Immature natural killer cell (primary cell): Measurements from ENCODE around the gene NPAT. TPM values are rescaled to one million over a fixed set of nuclear protein-coding genes. Genes with fewer than 3 reads are reported as not detected.
"Not testable (repeated sequence)": the region's sequence is repeated elsewhere in the genome, so short reads cannot be mapped to it uniquely, and the experiment has no call there.

Source experiments
- DNase-seq, 3 donors: peaks; one replicate each; pipeline ENCODE4 v3.0.0; 2022; ENCODE audit warnings: mixed read lengths in 1 of 3
- H3K27ac Mint-ChIP-seq, 6 donors: one replicate each; pipeline ENCODE4 v1.8.0; 2020; ENCODE audit warnings: mixed read lengths in 6 of 6, mild to moderate bottlenecking in 5 of 6, inconsistent platforms in 4 of 6, moderate library complexity in 3 of 6
- H3K27me3 Mint-ChIP-seq, 3 donors: one replicate each; pipeline ENCODE4 v1.8.0; 2020 to 2021; ENCODE audit warnings: low read depth in 3 of 3, mild to moderate bottlenecking in 3 of 3, mixed read lengths in 3 of 3, moderate library complexity in 3 of 3, inconsistent platforms in 1 of 3
- H3K36me3 Mint-ChIP-seq, 3 donors: one replicate each; pipeline ENCODE4 v1.8.0; 2020; ENCODE audit warnings: mixed read lengths in 3 of 3, inconsistent platforms in 2 of 3, mild to moderate bottlenecking in 2 of 3
- H3K4me1 Mint-ChIP-seq, 2 donors: one replicate each; pipeline ENCODE4 v1.8.0; 2020; ENCODE audit warnings: inconsistent platforms in 2 of 2, mild to moderate bottlenecking in 2 of 2, mixed read lengths in 2 of 2, moderate library complexity in 1 of 2
- H3K4me3 Mint-ChIP-seq, 5 donors: one replicate each; pipeline ENCODE4 v1.8.0; 2020; ENCODE audit warnings: mild to moderate bottlenecking in 5 of 5, mixed read lengths in 5 of 5, inconsistent platforms in 3 of 5, moderate library complexity in 3 of 5
- H3K9me3 Mint-ChIP-seq, 6 donors: one replicate each; pipeline ENCODE4 v1.8.0; 2020; ENCODE audit warnings: mild to moderate bottlenecking in 6 of 6, mixed read lengths in 6 of 6, inconsistent platforms in 4 of 6, moderate library complexity in 3 of 6
- polyA plus RNA-seq, 3 donors: library from polyadenylated mRNA; unstranded; fragments of 300-500 nt; fragmentation: Illumina TruSeq; gene quantifications; one replicate each; pipeline ENCODE4 v1.2.3, GENCODE V29; 2021

The NPAT gene
- polyA plus RNA-seq, 3 donors from 2014 or later = 15.6 to 30.5 (median 24.1) TPM

GRCh38 chr11:108122166-108122628, 100.2 kb downstream of the NPAT start:
- Mint-ChIP-seq H3K27ac (peak overlapping the region in 4 of 6 donors; percentile 5 to 84 (median 48)), H3K27me3 (peaks cover 2 to 4% (median 4%) of the 10 kb centered on the region in 3 donors), H3K9me3 (no peaks in the 10 kb centered on the region), H3K36me3 (peaks cover 0 to 6% (median 0%) of the 10 kb centered on the region in 3 donors), H3K4me3 (peak overlapping the region; percentile 87 to 97 (median 92)), H3K4me1 (peaks cover 28 to 34% of the 10 kb centered on the region in 2 donors)
- DNase-seq = no peak

- peaks cover 28 to 34% of the 10 kb centered on the region in 2 donors for H3K4me1 Mint-ChIP-seq
- peaks cover 0 to 5% (median 0%) of the 10 kb centered on the region in 3 donors for H3K36me3 Mint-ChIP-seq
- H3K9me3 Mint-ChIP-seq = no peaks in the 10 kb centered on the region
- peaks cover 2 to 4% (median 3%) of the 10 kb centered on the region in 3 donors for H3K27me3 Mint-ChIP-seq
- DNase-seq = peak; percentile 93 to 94 (median 93)
- peak within 1 kb of the TSS; percentile 87 to 97 (median 92) for H3K4me3 Mint-ChIP-seq
- peak within 1 kb of the TSS; percentile 5 to 89 (median 82) for H3K27ac Mint-ChIP-seq
Observed at GRCh38 chr11:108121274-108122155, 100.9 kb downstream of the NPAT start, which contains the start of gene ACAT1. Gene ACAT1 (plus strand): TSS chr11:108121567. CDS start chr11:108121607, 40 bp downstream.

GRCh38 chr11:108120936-108121273, 101.5 kb downstream of the NPAT start:
- peaks cover 25 to 34% of the 10 kb centered on the region in 2 donors for H3K4me1 Mint-ChIP-seq
- H3K36me3 Mint-ChIP-seq, H3K9me3 Mint-ChIP-seq, H3K27me3 Mint-ChIP-seq: not testable (repeated sequence)
- H3K27ac Mint-ChIP-seq = peak overlapping the region in 4 of 6 donors; percentile 5 to 88 (median 41)
- H3K4me3 Mint-ChIP-seq = peak overlapping the region; percentile 87 to 97 (median 92)
- DNase-seq = peak in 1 of 3 donors; percentile 3

- Mint-ChIP-seq H3K36me3 (no peaks in the 10 kb centered on the region), H3K9me3 (no peaks in the 10 kb centered on the region), H3K4me1 (peaks cover 13% of the 10 kb centered on the region in 2 donors), H3K27ac (no peak overlapping the region), H3K4me3 (no peak overlapping the region), H3K27me3 (peaks cover 0 to 3% (median 2%) of the 10 kb centered on the region in 3 donors)
- peak; percentile 6 to 13 (median 8) for DNase-seq
Observed at GRCh38 chr11:108117746-108118371, 104.6 kb downstream of the NPAT start.

- H3K27me3 Mint-ChIP-seq = peaks cover 0 to 3% (median 0%) of the 10 kb centered on the region in 3 donors
- H3K27ac Mint-ChIP-seq = no peak overlapping the region
- H3K9me3 Mint-ChIP-seq = no peaks in the 10 kb centered on the region
- peaks cover 0 to 5% (median 3%) of the 10 kb centered on the region in 3 donors for H3K36me3 Mint-ChIP-seq
- peaks cover under 1 to 4% of the 10 kb centered on the region in 2 donors for H3K4me1 Mint-ChIP-seq
- DNase-seq = no peak
- no peak overlapping the region for H3K4me3 Mint-ChIP-seq
Observed at GRCh38 chr11:108115500-108116140, 106.8 kb downstream of the NPAT start.

GRCh38 chr11:108112057-108112456, 110.4 kb downstream of the NPAT start:
- peak overlapping the region in 3 of 6 donors; percentile 15 to 67 (median 29) for H3K27ac Mint-ChIP-seq

GRCh38 chr11:108111126-108111525, 111.3 kb downstream of the NPAT start:
- Mint-ChIP-seq H3K9me3 (no peaks in the 10 kb centered on the region), H3K4me3 (no peak overlapping the region), H3K27me3 (peaks cover 0 to 2% (median 2%) of the 10 kb centered on the region in 3 donors), H3K4me1 (peaks cover 0 to 4% of the 10 kb centered on the region in 2 donors), H3K27ac (peak overlapping the region in 2 of 6 donors; percentile 4 to 70), H3K36me3 (peaks cover 0 to 5% (median 3%) of the 10 kb centered on the region in 3 donors)
- DNase-seq = no peak

More at GRCh38 chr11:108112057-108112456, 110.4 kb downstream of the NPAT start:
- H3K27me3 Mint-ChIP-seq = peaks cover 0 to 2% (median 2%) of the 10 kb centered on the region in 3 donors
- no peak overlapping the region for H3K4me3 Mint-ChIP-seq
- peaks cover 0 to 5% (median 3%) of the 10 kb centered on the region in 3 donors for H3K36me3 Mint-ChIP-seq
- no peaks in the 10 kb centered on the region for H3K9me3 Mint-ChIP-seq
- DNase-seq = no peak
- peaks cover 0 to 4% of the 10 kb centered on the region in 2 donors for H3K4me1 Mint-ChIP-seq

Other genes with a start within 250 kb of the NPAT start
- 10 to 100 TPM; 31.2 to 43.0 (median 42.2) TPM for gene CUL5, start 213.7 kb downstream of the NPAT start, polyA plus RNA-seq
- gene ACAT1, start 101.1 kb downstream of the NPAT start, polyA plus RNA-seq = 10 to 100 TPM; 18.5 to 21.6 (median 21.4) TPM
- 100 to 1,000 TPM in 1 of 3 donors, 10 to 100 TPM in 2; 57.8 to 111 (median 64.5) TPM for gene ATM, start 429 bp upstream of the NPAT start, polyA plus RNA-seq
- 1 to 10 TPM in 1 of 3 donors, under 1 TPM in 1, not detected in 1; 0.37 to 1.7 TPM for gene C11orf65, start 244.9 kb upstream of the NPAT start, polyA plus RNA-seq